Pancreas (tissue), 10 donors: Measurements from ENCODE around the gene FGF2. TPM values are rescaled to one million over a fixed set of nuclear protein-coding genes. Genes with fewer than 3 reads are reported as not detected.
"Not testable (repeated sequence)": the region's sequence is repeated elsewhere in the genome, so short reads cannot be mapped to it uniquely, and the experiment has no call there.

ENCODE experiments used
- ATAC-seq, 4 donors: fragments of 200-7000 bp; cut with Tn5 transposase; one replicate each; pipeline versions ENCODE4 v1.8.0 to v1.9.1; 2020; ENCODE audit warnings: mild to moderate bottlenecking in 4 of 4, moderate library complexity in 4 of 4
- DNase-seq, 6 donors: peaks; one replicate each; pipeline ENCODE4 v3.0.0-alpha.2; 2020
- FAIRE-seq: peaks from 2 replicates; lab custom pipeline; 2012; peaks lifted over from hg19 to GRCh38; lab: Jason Lieb, UNC
- H3K27ac ChIP-seq, 4 donors: fragments of 200-600 bp; sonication (generic); 1 replicate in 3 of 4; 2 replicates in 1 of 4; pipeline versions ENCODE4 v1.5.0 to v1.8.0; 2020
- H3K27me3 ChIP-seq, 4 donors: fragments of 200-600 bp; one replicate each; pipeline ENCODE4 v1.8.0; 2021
- H3K36me3 ChIP-seq, 3 donors: fragments of 200-600 bp; sonication (generic) in 1 of 3; one replicate each; pipeline versions ENCODE4 v1.5.0 to v1.8.0; 2020 to 2021
- H3K4me1 ChIP-seq, 3 donors: fragments of 200-600 bp; one replicate each; pipeline ENCODE4 v1.8.0; 2021
- H3K4me3 ChIP-seq, 4 donors: fragments of 200-600 bp; sonication (generic) in 2 of 4; one replicate each; pipeline versions ENCODE4 v1.5.0 to v1.8.0; 2020 to 2021
- H3K9me3 ChIP-seq, 4 donors: fragments of 200-600 bp; one replicate each; pipeline ENCODE4 v1.8.0; 2021
- CTCF ChIP-seq, 4 donors: fragments of 200-600 bp; sonication (generic) in 3 of 4; IDR thresholded peaks; one replicate each; pipeline versions ENCODE4 v1.5.0 to v1.8.0; 2021; ENCODE audit warnings: antibody characterized with exemption in 4 of 4
- WGBS, 2 donors: extraction: QIAGEN DNeasy Blood & Tissue Kit; methylation state at CpG; one replicate each; pipeline ENCODE4 v1.1.7; 2013; 5-methylcytosine and 5-hydroxymethylcytosine counted together
- intact Hi-C, 3 donors: fragments of 100-400 bp; cut with DNase I; formaldehyde crosslinking; loops; one replicate each; pipeline versions ENCODE4 v1.11.1 to v1.14.2; 2022
- polyA plus RNA-seq, 2 donors: library from polyadenylated mRNA; stranded (reverse); fragments of 200-250 nt; gene quantifications; one replicate each; pipeline ENCODE4 v1.2.3, GENCODE V29; 2013
- total RNA-seq, 6 donors: library from RNA; stranded (reverse); fragmentation: NEBNext Ultra II Directional in 4 of 6; extraction: Animal tissue kit (Norgen Biotek cat#: 25700) in 4 of 6; gene quantifications; one replicate each; pipeline versions ENCODE4 v1.2.1 to v1.2.4, GENCODE V29; 2021 to 2023
- donor health status: healthy with polysubstance abuse.
- donor health status: DM: no; HTN: no; CAD: no; lungs with moderate emphysema.
- donor health status: DM: no; HTN: no; CAD: no.
- donor health status: control.
- donor health status: control.
- donor health status: Bipolar disorder and iron deficiency.
- donor health status: DM: yes; HTN: yes; CAD: no.
- donor health status: DM: no; HTN: no; CAD: no.
- donor health status: DM: no; HTN: no; CAD: no.
- donor health status: DM: yes; HTN: yes; CAD: no.

Gene FGF2
- total and polyA plus RNA-seq, 8 donors = 0.41 to 1.6 (median 0.71) TPM

- no peaks in the 10 kb centered on the region for H3K9me3 ChIP-seq
- WGBS, 2 donors = 69 to 71% methylated on average over 2 of the region's 2 CpGs
- no peak for FAIRE-seq
Observed at GRCh38 chr4:122798917-122799316, 27.7 kb upstream of the FGF2 start.

DNA sequence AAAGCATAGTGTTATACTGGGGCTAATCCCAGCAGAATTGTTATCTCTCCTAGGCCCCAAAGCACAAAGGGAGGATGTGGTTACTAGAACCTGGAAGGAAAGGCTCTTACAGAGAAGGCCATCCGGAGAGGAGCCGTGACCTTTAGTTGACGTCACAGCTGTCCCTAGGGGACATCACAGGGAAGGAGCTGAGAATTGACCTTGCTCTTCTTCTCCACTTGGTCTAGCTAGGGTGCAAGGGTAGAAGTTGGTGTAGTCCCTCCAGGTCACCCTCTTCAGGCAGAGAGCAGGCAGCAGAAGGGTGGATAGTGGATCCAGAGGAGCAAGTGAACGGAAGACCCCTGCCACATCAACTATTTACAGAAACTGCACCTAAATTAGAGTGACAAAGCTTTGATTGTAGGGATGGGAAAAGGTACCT, 22.8 kb upstream of the FGF2 start:
- intact Hi-C loops = no loop called here
- Histone ChIP-seq H3K36me3 (no peaks in the 10 kb centered on the region), H3K27ac (no peak overlapping the region), H3K9me3 (no peaks in the 10 kb centered on the region), H3K4me3 (no peak overlapping the region), H3K27me3 (no peaks in the 10 kb centered on the region), H3K4me1 (no peaks in the 10 kb centered on the region)
- DNase-seq (no peak), ATAC-seq (no peak), FAIRE-seq (no peak)
- no peak for TF ChIP-seq CTCF (IDR thresholded peaks at IDR 0.05)
- WGBS, 2 donors = 62 to 64% methylated on average over 4 of the region's 4 CpGs

More at GRCh38 chr4:122798917-122799316, 27.7 kb upstream of the FGF2 start:
- no peaks in the 10 kb centered on the region for H3K27me3 ChIP-seq
- TF ChIP-seq CTCF (IDR thresholded peaks at IDR 0.05) = no peak
- intact Hi-C loops = no loop called here
- H3K36me3 ChIP-seq = no peaks in the 10 kb centered on the region
- H3K4me1 ChIP-seq = no peaks in the 10 kb centered on the region
- no peak overlapping the region for H3K4me3 ChIP-seq
- no peak for DNase-seq
- no peak overlapping the region for H3K27ac ChIP-seq
- no peak for ATAC-seq

- intact Hi-C loops = no loop called here
- FAIRE-seq (no peak), DNase-seq (no peak), ATAC-seq (no peak)
- no peaks in the 10 kb centered on the region for H3K36me3 ChIP-seq
- H3K27me3 ChIP-seq = no peaks in the 10 kb centered on the region
- no peak for TF ChIP-seq CTCF (IDR thresholded peaks at IDR 0.05)
- H3K4me3 ChIP-seq = no peak overlapping the region
- H3K27ac ChIP-seq = no peak overlapping the region
- H3K9me3 ChIP-seq = no peaks in the 10 kb centered on the region
- H3K4me1 ChIP-seq = no peaks in the 10 kb centered on the region
- 76 to 77% methylated on average over 3 of the region's 3 CpGs for WGBS, 2 donors
Observed at GRCh38 chr4:122806981-122807679, 19.5 kb upstream of the FGF2 start.

- TF ChIP-seq CTCF (IDR thresholded peaks at IDR 0.05) = no peak
- no peaks in the 10 kb centered on the region for H3K4me1 ChIP-seq
- H3K27me3 ChIP-seq = no peaks in the 10 kb centered on the region
- H3K36me3 ChIP-seq = no peaks in the 10 kb centered on the region
- ATAC-seq (peak in 1 of 4 donors; percentile 34), FAIRE-seq (no peak), DNase-seq (no peak)
- intact Hi-C loops = no loop called here
- WGBS, 2 donors = 96 to 97% methylated on average over 1 of the region's 1 CpG
- no peaks in the 10 kb centered on the region for H3K9me3 ChIP-seq
- no peak overlapping the region for H3K4me3 ChIP-seq
- no peak overlapping the region for H3K27ac ChIP-seq
Observed at GRCh38 chr4:122810669-122811068, 16.0 kb upstream of the FGF2 start.

- H3K36me3 ChIP-seq, H3K27me3 ChIP-seq, H3K9me3 ChIP-seq, DNase-seq, intact Hi-C loops, FAIRE-seq, ATAC-seq, H3K4me3 ChIP-seq, H3K4me1 ChIP-seq, H3K27ac ChIP-seq: not testable (repeated sequence)
- 92 to 98% methylated on average over 6 to 27 of the region's 32 CpGs for WGBS, 2 donors
Observed at GRCh38 chr4:122811781-122812180, 14.8 kb upstream of the FGF2 start.

GRCh38 chr4:122812823-122813222, 13.8 kb upstream of the FGF2 start:
- H3K4me1 ChIP-seq, H3K9me3 ChIP-seq, DNase-seq, H3K27ac ChIP-seq, FAIRE-seq, H3K27me3 ChIP-seq, intact Hi-C loops, ATAC-seq, H3K36me3 ChIP-seq, H3K4me3 ChIP-seq: not testable (repeated sequence)
- WGBS, 2 donors = 66 to 76% methylated on average over 3 of the region's 3 CpGs
